HepG2 (cell line): ENCODE results near the gene NCAM2. TPM values are rescaled to one million over a fixed set of nuclear protein-coding genes. Genes with fewer than 3 reads are reported as not detected.

Source experiments
- ATAC-seq: fragments of 200-7000 bp; cut with Tn5 transposase; 3 replicates; pipeline ENCODE4 v1.9.1; 2020; ENCODE audit warnings: mild to moderate bottlenecking, moderate library complexity
- BruUV-seq: library from RNA; stranded (reverse); fragments of 400-500 nt; replicated peaks from 2 replicates; lab custom pipeline; 2021; lab: Mats Ljungman, UMichigan
- CTCF ChIA-PET: fragments of 300-600 bp; formaldehyde crosslinking; extraction: SDS; loops from one replicate; lab custom pipeline; 2021; ENCODE audit warnings: low total read pairs, inconsistent platforms, low intra/inter-chr PET ratio; lab: Yijun Ruan, JAX
- POLR2A ChIA-PET: fragments of 350-600 bp; sonication (Branson Sonifier 250); formaldehyde crosslinking; loops from one replicate; lab custom pipeline; 2020; ENCODE audit warnings: antibody characterized with exemption, inconsistent platforms; lab: Yijun Ruan, JAX
- DNase-seq: peaks from one replicate; pipeline ENCODE4 v3.0.0-alpha.2; 2015; ENCODE audit warnings: low spot score
- FAIRE-seq: peaks from 3 replicates; lab custom pipeline; 2011; peaks lifted over from hg19 to GRCh38; lab: Jason Lieb, UNC
- H2AFZ ChIP-seq: one replicate; pipeline ENCODE4 v1.6.1; 2011; ENCODE audit warnings: low read length, inconsistent platforms
- H3K27ac ChIP-seq: fragments of 300-600 bp; 3 replicates; pipeline ENCODE4 v1.8.0; 2011; ENCODE audit warnings: mixed run types, mild to moderate bottlenecking, mixed read lengths, low read length, inconsistent platforms; ENCODE audit not compliant: insufficient read depth; ENCODE audit errors: extremely low read length
- H3K27me3 ChIP-seq, 2 experiments: fragments of 200-600 bp in 1 of 2; 2 replicates in 1 of 2; 3 replicates in 1 of 2; pipeline versions ENCODE4 v1.6.0 to v1.8.0; 2011; ENCODE audit warnings: low read length in 2 of 2, mild to moderate bottlenecking in 2 of 2, moderate library complexity in 2 of 2, inconsistent platforms in 1 of 2; ENCODE audit not compliant: insufficient read depth in 2 of 2, control insufficient read depth in 1 of 2
- H3K36me3 ChIP-seq, 2 experiments: fragments of 200-600 bp in 1 of 2; replicated peaks in 1 of 2; 2 replicates in 1 of 2; 3 replicates in 1 of 2; pipeline versions ENCODE4 v1.5.1 to v1.8.0; 2011; ENCODE audit warnings: low read length in 2 of 2, inconsistent platforms in 1 of 2; ENCODE audit not compliant: insufficient read depth in 2 of 2, control insufficient read depth in 1 of 2
- H3K4me1 ChIP-seq: 2 replicates; pipeline ENCODE4 v1.5.1; 2012; ENCODE audit warnings: low read length, inconsistent platforms; ENCODE audit not compliant: insufficient read depth
- H3K4me2 ChIP-seq: 2 replicates; pipeline ENCODE4 v1.6.0; 2011; ENCODE audit warnings: low read depth, low read length, inconsistent platforms
- H3K4me3 ChIP-seq, 3 experiments: fragments of 200-600 bp in 1 of 3; sonication (generic), shearing (Covaris generic) in 1 of 3; replicated peaks in 1 of 3; 2 replicates each; pipeline ENCODE4 v1.5.1; 2011 to 2016; ENCODE audit warnings: low read length in 3 of 3, inconsistent platforms in 2 of 3, low read depth in 2 of 3, mild to moderate bottlenecking in 2 of 3, control low read depth in 1 of 3, mixed read lengths in 1 of 3; ENCODE audit not compliant: insufficient read depth in 1 of 3
- H3K79me2 ChIP-seq: one replicate; pipeline ENCODE4 v1.6.1; 2011; ENCODE audit warnings: low read length, inconsistent platforms; ENCODE audit not compliant: insufficient read depth
- H3K9ac ChIP-seq: 2 replicates; pipeline ENCODE4 v1.6.0; 2011; ENCODE audit warnings: mild to moderate bottlenecking, low read depth, low read length, inconsistent platforms; ENCODE audit not compliant: insufficient read depth
- H3K9me3 ChIP-seq: 2 replicates; pipeline ENCODE4 v1.5.1; 2012; ENCODE audit warnings: mild to moderate bottlenecking, low read length
- H4K20me1 ChIP-seq: 2 replicates; pipeline ENCODE4 v1.6.0; 2011; ENCODE audit warnings: inconsistent platforms, mild to moderate bottlenecking, low read length, moderate library complexity; ENCODE audit not compliant: insufficient read depth
- CBX1 ChIP-seq: IDR thresholded peaks from one replicate; pipeline ENCODE4 v1.6.1; 2016; ENCODE audit warnings: antibody characterized with exemption, low read depth
- DNMT3B ChIP-seq: conservative IDR thresholded peaks from 2 replicates; pipeline ENCODE4 v1.6.1; 2016; ENCODE audit warnings: missing biosample characterization, control low read depth
- FOXO1 ChIP-seq: sonication (generic); formaldehyde crosslinking; IDR thresholded peaks from 2 replicates; pipeline ENCODE4 v1.4.0; 2020; ENCODE audit warnings: missing genetic modification reagents
- HNRNPL ChIP-seq: fragments of 200-400 bp; formaldehyde crosslinking; IDR thresholded peaks from 2 replicates; pipeline ENCODE4 v1.6.1; 2017; ENCODE audit warnings: mild to moderate bottlenecking, low read depth, low read length
- REXO4 ChIP-seq: sonication (generic); formaldehyde crosslinking; IDR thresholded peaks from 2 replicates; pipeline ENCODE4 v1.8.0; 2022; ENCODE audit warnings: missing genetic modification reagents, mild to moderate bottlenecking, borderline replicate concordance
- SYNCRIP ChIP-seq: fragments of 200-400 bp; formaldehyde crosslinking; IDR thresholded peaks from 2 replicates; pipeline ENCODE4 v1.6.1; 2018; ENCODE audit warnings: mild to moderate bottlenecking, low read depth, low read length; ENCODE audit not compliant: insufficient read depth
- U2AF1 ChIP-seq: fragments of 200-400 bp; formaldehyde crosslinking; optimal IDR thresholded peaks from 2 replicates; pipeline ENCODE3; 2017; ENCODE audit warnings: mild to moderate bottlenecking, low read depth, low read length
- YEATS4 ChIP-seq: sonication (generic); formaldehyde crosslinking; IDR thresholded peaks from 2 replicates; pipeline ENCODE4 v1.4.0; 2020; ENCODE audit warnings: missing genetic modification reagents, borderline replicate concordance
- ZFAT ChIP-seq: sonication (generic); formaldehyde crosslinking; conservative IDR thresholded peaks from 2 replicates; pipeline ENCODE4 v1.8.1; 2023; ENCODE audit warnings: missing genetic modification reagents, inconsistent platforms
- ZNF557 ChIP-seq: sonication (generic); formaldehyde crosslinking; IDR thresholded peaks from 2 replicates; pipeline ENCODE4 v1.4.0; 2020; ENCODE audit warnings: missing genetic modification reagents
- ZNF570 ChIP-seq: sonication (generic); formaldehyde crosslinking; IDR thresholded peaks from 2 replicates; pipeline ENCODE4 v1.4.0; 2020; ENCODE audit warnings: mild to moderate bottlenecking, missing genetic modification reagents, borderline replicate concordance
- ZNF781 ChIP-seq: sonication (generic); formaldehyde crosslinking; IDR thresholded peaks from 2 replicates; pipeline ENCODE4 v1.5.1; 2020; ENCODE audit warnings: borderline replicate concordance, mild to moderate bottlenecking, missing genetic modification reagents; ENCODE audit errors: not compliant biosample characterization
- WGBS: methylation state at CpG from one replicate; pipeline ENCODE4 v1.1.6; 2017; ENCODE audit warnings: low lambda C conversion rate; 5-methylcytosine and 5-hydroxymethylcytosine counted together
- in situ Hi-C: cut with HindIII; loops from 2 replicates; pipeline ENCODE4 v1.10.0; 2017; ENCODE audit warnings: low pct_unique_long_range_greater_than_20kb; ENCODE audit not compliant: extremely low pct_ligation_motif_present
- intact Hi-C: fragments of 100-400 bp; cut with micrococcal nuclease; formaldehyde crosslinking; loops from one replicate; pipeline ENCODE4 v1.10.0; 2022; ENCODE audit not compliant: unreplicated experiment
- polyA plus RNA-seq, 8 experiments: library from polyadenylated mRNA; depleted of rRNA in 3 of 8; stranded (reverse) in 7 of 8; unstranded in 1 of 8; fragments of >200 nt; fragmentation: Illumina TruSeq in 4 of 8; extraction: Trizol in 4 of 8; gene quantifications; 2 replicates each; pipeline versions ENCODE4 v1.2.1 to v1.2.3, GENCODE V29; 2011 to 2016; ENCODE audit warnings: low read depth in 4 of 8, missing spikeins in 1 of 8, mixed read lengths in 1 of 8; ENCODE audit not compliant: insufficient read depth in 1 of 8
- total RNA-seq, 5 experiments: library from RNA; depleted of rRNA; stranded (reverse); fragments of >200 nt; fragmentation: Illumina TruSeq; extraction: Trizol; gene quantifications; 2 replicates each; pipeline ENCODE4 v1.2.3, GENCODE V29; 2016; ENCODE audit warnings: low read depth in 1 of 5
- TF ChIP-seq, protein P1 (sequence below): sonication (generic); formaldehyde crosslinking; IDR thresholded peaks from 2 replicates; pipeline ENCODE4 v1.5.1; 2020; ENCODE audit warnings: missing genetic modification reagents, mild to moderate bottlenecking, borderline replicate concordance
- TF ChIP-seq, protein P2 (sequence below): sonication (generic); formaldehyde crosslinking; conservative IDR thresholded peaks from 2 replicates; pipeline ENCODE4 v1.4.0; 2020; ENCODE audit warnings: mild to moderate bottlenecking, missing genetic modification reagents, moderate library complexity

NCAM2 gene
- total and polyA plus RNA-seq, 2 of the 13 experiments (the other 11 are each of a cell fraction or from before 2014, with no cell fraction given): not detected

DNA sequence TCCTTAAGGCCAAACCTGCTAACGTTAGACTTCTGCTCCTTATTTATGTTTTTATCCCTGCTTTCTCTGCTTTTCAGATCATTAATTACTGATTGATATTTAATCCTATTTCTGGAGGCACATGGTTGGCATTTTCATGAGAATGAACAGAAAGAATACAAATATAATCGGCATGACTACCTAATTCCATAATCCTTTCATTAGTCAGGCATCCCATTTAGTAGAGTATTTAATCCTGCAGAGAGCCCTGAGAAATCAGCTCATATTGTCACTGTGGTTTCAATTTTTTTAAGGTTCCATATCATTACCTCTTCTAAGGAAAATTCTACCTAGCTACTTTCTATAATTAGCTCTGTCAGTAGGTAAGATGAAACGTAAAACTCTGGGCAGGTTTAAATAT lies 238.8 kb downstream of the NCAM2 start:
- no TSS peak for BruUV-seq
- no peaks in the 10 kb centered on the region for H4K20me1 ChIP-seq
- peaks cover 61% of the 10 kb centered on the region for H3K9me3 ChIP-seq
- H2AFZ ChIP-seq: no peak overlapping the region
- H3K4me3 ChIP-seq: no peak overlapping the region; a peak in 1 of 6 replicates
- no peak for ATAC-seq
- 2% methylated on average over 3 of the region's 3 CpGs for WGBS
- H3K27me3 ChIP-seq: no peaks in the 10 kb centered on the region
- no peaks in the 10 kb centered on the region for H3K36me3 ChIP-seq
- TF ChIP-seq FOXO1 (CRISPR knock-in tag): no peak
- no peak for TF ChIP-seq HNRNPL
- TF ChIP-seq ZFAT (CRISPR knock-in tag): no peak
- no peak for TF ChIP-seq ZNF557
- no peak for TF ChIP-seq DNMT3B
- DNase-seq: no peak
- H3K9ac ChIP-seq: no peak overlapping the region
- ChIA-PET POLR2A (no interaction called here), CTCF (no interaction called here)
- H3K4me1 ChIP-seq: no peaks in the 10 kb centered on the region
- no peak overlapping the region for H3K27ac ChIP-seq
- H3K4me2 ChIP-seq: no peak overlapping the region
- FAIRE-seq: no peak
- intact Hi-C loops (loop anchor here (10.0 kb wide), 1 partner anchor 1558 kb away; no protein-coding TSS in a partner anchor), in situ Hi-C loops (no loop called here)
- H3K79me2 ChIP-seq: no peaks in the 10 kb centered on the region

DNA sequence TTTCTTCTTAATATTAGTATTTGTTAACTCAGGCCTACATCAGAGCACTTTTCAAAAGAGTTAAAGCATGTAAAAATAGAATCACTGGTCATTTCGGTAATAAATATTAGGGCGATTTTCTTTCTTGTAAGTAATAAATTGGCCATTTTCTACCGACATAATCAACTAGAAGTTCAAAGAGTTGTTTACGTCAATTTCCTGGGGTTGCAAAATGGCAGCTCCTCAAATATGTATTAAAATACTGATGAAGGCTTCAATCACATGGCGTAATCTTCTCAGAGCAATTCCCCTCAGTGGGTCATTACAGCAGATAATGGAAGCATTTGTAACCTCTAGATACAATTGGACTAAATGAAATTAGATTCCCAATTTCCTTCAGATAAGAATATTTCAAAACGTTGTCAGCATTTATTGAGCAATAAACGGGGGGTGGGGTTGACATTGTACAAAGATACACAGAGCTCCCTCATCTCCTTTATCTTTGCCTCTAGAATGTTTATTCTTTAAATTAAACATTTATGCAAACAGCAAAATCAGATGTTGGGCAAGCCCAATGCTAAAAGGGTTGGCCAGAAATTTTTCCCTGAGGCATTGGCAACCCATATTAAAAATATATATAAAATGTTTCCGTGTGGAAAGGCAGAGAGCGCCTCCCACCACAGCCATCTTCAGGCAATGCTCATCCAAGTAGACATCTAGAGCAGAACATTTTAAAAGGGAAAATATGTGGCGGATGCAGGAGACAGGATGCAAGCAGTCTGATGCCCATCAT lies 240.6 kb downstream of the NCAM2 start:
- intact Hi-C loops (loop anchor here (10.0 kb wide), 1 partner anchor 1556 kb away; no protein-coding TSS in a partner anchor), in situ Hi-C loops (no loop called here)
- no peak overlapping the region for H3K4me2 ChIP-seq
- H3K4me1 ChIP-seq: no peaks in the 10 kb centered on the region
- ATAC-seq: no peak
- WGBS: 16% methylated on average over 10 of the region's 10 CpGs
- no peaks in the 10 kb centered on the region for H4K20me1 ChIP-seq
- no peak overlapping the region for H3K4me3 ChIP-seq
- H3K9me3 ChIP-seq: peaks cover 68% of the 10 kb centered on the region
- no peak overlapping the region for H3K9ac ChIP-seq
- DNase-seq: no peak
- no peak for FAIRE-seq
- H3K27me3 ChIP-seq: no peaks in the 10 kb centered on the region
- ChIA-PET POLR2A (no interaction called here), CTCF (no interaction called here)
- no peak overlapping the region for H3K27ac ChIP-seq
- BruUV-seq: no TSS peak
- no peak overlapping the region for H2AFZ ChIP-seq
- no peaks in the 10 kb centered on the region for H3K36me3 ChIP-seq
- H3K79me2 ChIP-seq: no peaks in the 10 kb centered on the region
- TF ChIP-seq ZNF781 (CRISPR knock-in tag) (no peak), SYNCRIP (no peak), U2AF1 (no peak), ZNF570 (CRISPR knock-in tag) (no peak), CBX1 (no peak), YEATS4 (no peak), REXO4 (CRISPR knock-in tag) (no peak)
- TF ChIP-seq, protein P1, sequence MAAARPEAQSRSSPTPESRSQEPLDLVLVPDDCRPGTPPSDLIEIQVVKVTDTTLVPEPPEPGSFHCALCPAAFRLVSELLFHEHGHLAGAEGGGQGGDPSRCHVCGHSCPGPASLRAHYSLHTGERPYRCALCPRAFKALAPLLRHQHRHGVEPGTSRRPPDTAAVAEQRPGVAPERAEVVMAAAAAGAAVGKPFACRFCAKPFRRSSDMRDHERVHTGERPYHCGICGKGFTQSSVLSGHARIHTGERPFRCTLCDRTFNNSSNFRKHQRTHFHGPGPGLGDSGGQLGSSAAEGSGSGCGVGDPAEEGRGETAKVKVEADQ: no peak
- TF ChIP-seq, protein P2, sequence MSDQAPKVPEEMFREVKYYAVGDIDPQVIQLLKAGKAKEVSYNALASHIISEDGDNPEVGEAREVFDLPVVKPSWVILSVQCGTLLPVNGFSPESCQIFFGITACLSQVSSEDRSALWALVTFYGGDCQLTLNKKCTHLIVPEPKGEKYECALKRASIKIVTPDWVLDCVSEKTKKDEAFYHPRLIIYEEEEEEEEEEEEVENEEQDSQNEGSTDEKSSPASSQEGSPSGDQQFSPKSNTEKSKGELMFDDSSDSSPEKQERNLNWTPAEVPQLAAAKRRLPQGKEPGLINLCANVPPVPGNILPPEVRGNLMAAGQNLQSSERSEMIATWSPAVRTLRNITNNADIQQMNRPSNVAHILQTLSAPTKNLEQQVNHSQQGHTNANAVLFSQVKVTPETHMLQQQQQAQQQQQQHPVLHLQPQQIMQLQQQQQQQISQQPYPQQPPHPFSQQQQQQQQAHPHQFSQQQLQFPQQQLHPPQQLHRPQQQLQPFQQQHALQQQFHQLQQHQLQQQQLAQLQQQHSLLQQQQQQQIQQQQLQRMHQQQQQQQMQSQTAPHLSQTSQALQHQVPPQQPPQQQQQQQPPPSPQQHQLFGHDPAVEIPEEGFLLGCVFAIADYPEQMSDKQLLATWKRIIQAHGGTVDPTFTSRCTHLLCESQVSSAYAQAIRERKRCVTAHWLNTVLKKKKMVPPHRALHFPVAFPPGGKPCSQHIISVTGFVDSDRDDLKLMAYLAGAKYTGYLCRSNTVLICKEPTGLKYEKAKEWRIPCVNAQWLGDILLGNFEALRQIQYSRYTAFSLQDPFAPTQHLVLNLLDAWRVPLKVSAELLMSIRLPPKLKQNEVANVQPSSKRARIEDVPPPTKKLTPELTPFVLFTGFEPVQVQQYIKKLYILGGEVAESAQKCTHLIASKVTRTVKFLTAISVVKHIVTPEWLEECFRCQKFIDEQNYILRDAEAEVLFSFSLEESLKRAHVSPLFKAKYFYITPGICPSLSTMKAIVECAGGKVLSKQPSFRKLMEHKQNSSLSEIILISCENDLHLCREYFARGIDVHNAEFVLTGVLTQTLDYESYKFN (CRISPR knock-in tag): no peak
